Suprapubic skin (tissue), 4 donors: ENCODE measurements around the gene ZSCAN10. TPM values are rescaled to one million over a fixed set of nuclear protein-coding genes. Genes with fewer than 3 reads are reported as not detected.

Experiments
- DNase-seq, 2 donors: peaks; one replicate each; pipeline ENCODE4 v3.0.0-alpha.2; 2019; ENCODE audit warnings: low spot score in 2 of 2
- H3K27ac ChIP-seq: fragments of 200-600 bp; sonication (generic); one replicate; pipeline ENCODE4 v1.5.1; 2019
- H3K27me3 ChIP-seq: fragments of 200-600 bp; sonication (generic); one replicate; pipeline ENCODE4 v1.5.1; 2019
- H3K36me3 ChIP-seq: fragments of 200-600 bp; sonication (generic); one replicate; pipeline ENCODE4 v1.5.1; 2019
- H3K4me1 ChIP-seq: fragments of 200-600 bp; sonication (generic); one replicate; pipeline ENCODE4 v1.5.1; 2019
- H3K4me3 ChIP-seq: fragments of 200-600 bp; sonication (generic); one replicate; pipeline ENCODE4 v1.5.1; 2019; ENCODE audit warnings: mild to moderate bottlenecking
- H3K9me3 ChIP-seq: fragments of 200-600 bp; sonication (generic); one replicate; pipeline ENCODE4 v1.5.1; 2019
- CTCF ChIP-seq, 2 donors: fragments of 200-600 bp in 1 of 2; fragments of 450-650 bp in 1 of 2; sonication (generic) in 1 of 2; IDR thresholded peaks; one replicate each; pipeline ENCODE4 v1.5.1; 2016 to 2019; ENCODE audit warnings: antibody characterized with exemption in 2 of 2, mild to moderate bottlenecking in 1 of 2, moderate library complexity in 1 of 2
- EP300 ChIP-seq: sonication (generic); formaldehyde crosslinking; IDR thresholded peaks from one replicate; pipeline ENCODE4 v1.6.1; 2017; ENCODE audit warnings: antibody characterized with exemption
- POLR2A ChIP-seq, 2 donors: fragments of 450-650 bp; IDR thresholded peaks; one replicate each; pipeline ENCODE4 v1.6.1; 2017; ENCODE audit warnings: antibody characterized with exemption in 2 of 2, mild to moderate bottlenecking in 2 of 2, moderate library complexity in 2 of 2
- POLR2AphosphoS5 ChIP-seq, 3 donors: sonication (generic); formaldehyde crosslinking; IDR thresholded peaks; one replicate each; pipeline ENCODE4 v1.6.1; 2017; ENCODE audit warnings: antibody characterized with exemption in 3 of 3
- WGBS: methylation state at CpG from one replicate; pipeline ENCODE4 v1.1.5; 2018; 5-methylcytosine and 5-hydroxymethylcytosine counted together
- total RNA-seq, 4 donors: library from RNA; depleted of rRNA; stranded (reverse); fragments of >200 nt; gene quantifications; one replicate each; pipeline ENCODE4 v1.1.0, GENCODE V29; 2016

Gene ZSCAN10
- total RNA-seq, 4 donors from 2014 or later = not detected

GRCh38 chr16:3122926-3123570 lies 24.0 kb upstream of the ZSCAN10 start:
- DNase-seq = no peak
- Histone ChIP-seq H3K4me3 (no peak overlapping the region), H3K27me3 (no peaks in the 10 kb centered on the region), H3K4me1 (peaks cover 26% of the 10 kb centered on the region), H3K9me3 (no peaks in the 10 kb centered on the region), H3K27ac (no peak overlapping the region), H3K36me3 (peaks cover 28% of the 10 kb centered on the region)
- 64% methylated on average over 8 of the region's 8 CpGs for WGBS
- TF ChIP-seq POLR2AphosphoS5 (IDR thresholded peaks at IDR 0.05) (no peak), POLR2A (IDR thresholded peaks at IDR 0.05) (no peak), EP300 (no peak), CTCF (IDR thresholded peaks at IDR 0.05) (no peak)

GRCh38 chr16:3121851-3122467 lies 22.9 kb upstream of the ZSCAN10 start:
- 70% methylated on average over 7 of the region's 7 CpGs for WGBS
- no peak for DNase-seq
- no peak overlapping the region for H3K4me3 ChIP-seq
- no peaks in the 10 kb centered on the region for H3K9me3 ChIP-seq
- H3K27ac ChIP-seq = no peak overlapping the region
- H3K36me3 ChIP-seq = peaks cover 30% of the 10 kb centered on the region
- no peaks in the 10 kb centered on the region for H3K27me3 ChIP-seq
- peaks cover 17% of the 10 kb centered on the region for H3K4me1 ChIP-seq
- TF ChIP-seq POLR2A (IDR thresholded peaks at IDR 0.05) (no peak), CTCF (IDR thresholded peaks at IDR 0.05) (no peak), POLR2AphosphoS5 (IDR thresholded peaks at IDR 0.05) (no peak), EP300 (no peak)

GRCh38 chr16:3120435-3120834 lies 21.3 kb upstream of the ZSCAN10 start:
- H3K36me3 ChIP-seq = peaks cover 46% of the 10 kb centered on the region
- no peak for DNase-seq

GRCh38 chr16:3119701-3120408 lies 20.8 kb upstream of the ZSCAN10 start:
- H3K4me1 ChIP-seq = peaks cover 9% of the 10 kb centered on the region
- no peak overlapping the region for H3K27ac ChIP-seq
- 92% methylated on average over 41 of the region's 57 CpGs for WGBS
- no peaks in the 10 kb centered on the region for H3K27me3 ChIP-seq
- no peaks in the 10 kb centered on the region for H3K9me3 ChIP-seq
- DNase-seq = no peak
- H3K36me3 ChIP-seq = peaks cover 51% of the 10 kb centered on the region
- TF ChIP-seq POLR2AphosphoS5 (IDR thresholded peaks at IDR 0.05) (no peak), POLR2A (IDR thresholded peaks at IDR 0.05) (no peak), CTCF (IDR thresholded peaks at IDR 0.05) (no peak), EP300 (no peak)
- no peak overlapping the region for H3K4me3 ChIP-seq

More at GRCh38 chr16:3120435-3120834, 21.3 kb upstream of the ZSCAN10 start:
- Histone ChIP-seq H3K9me3 (no peaks in the 10 kb centered on the region), H3K4me3 (no peak overlapping the region), H3K27me3 (no peaks in the 10 kb centered on the region), H3K4me1 (peaks cover 14% of the 10 kb centered on the region), H3K27ac (no peak overlapping the region)
- TF ChIP-seq POLR2AphosphoS5 (IDR thresholded peaks at IDR 0.05) = no peak
- TF ChIP-seq EP300 = no peak
- no peak for TF ChIP-seq CTCF (IDR thresholded peaks at IDR 0.05)
- TF ChIP-seq POLR2A (IDR thresholded peaks at IDR 0.05) = no peak
- 87% methylated on average over 16 of the region's 16 CpGs for WGBS

GRCh38 chr16:3119286-3119685 lies 20.2 kb upstream of the ZSCAN10 start:
- Histone ChIP-seq H3K4me3 (no peak overlapping the region), H3K27ac (no peak overlapping the region), H3K9me3 (no peaks in the 10 kb centered on the region), H3K27me3 (no peaks in the 10 kb centered on the region), H3K36me3 (peaks cover 51% of the 10 kb centered on the region), H3K4me1 (peaks cover 9% of the 10 kb centered on the region)
- WGBS = 91% methylated on average over 16 of the region's 33 CpGs
- no peak for TF ChIP-seq EP300
- TF ChIP-seq POLR2AphosphoS5 (IDR thresholded peaks at IDR 0.05) = no peak
- no peak for TF ChIP-seq POLR2A (IDR thresholded peaks at IDR 0.05)
- TF ChIP-seq CTCF (IDR thresholded peaks at IDR 0.05) = no peak
- no peak for DNase-seq
